ENCODE data around the gene SPNS1.

DNA sequence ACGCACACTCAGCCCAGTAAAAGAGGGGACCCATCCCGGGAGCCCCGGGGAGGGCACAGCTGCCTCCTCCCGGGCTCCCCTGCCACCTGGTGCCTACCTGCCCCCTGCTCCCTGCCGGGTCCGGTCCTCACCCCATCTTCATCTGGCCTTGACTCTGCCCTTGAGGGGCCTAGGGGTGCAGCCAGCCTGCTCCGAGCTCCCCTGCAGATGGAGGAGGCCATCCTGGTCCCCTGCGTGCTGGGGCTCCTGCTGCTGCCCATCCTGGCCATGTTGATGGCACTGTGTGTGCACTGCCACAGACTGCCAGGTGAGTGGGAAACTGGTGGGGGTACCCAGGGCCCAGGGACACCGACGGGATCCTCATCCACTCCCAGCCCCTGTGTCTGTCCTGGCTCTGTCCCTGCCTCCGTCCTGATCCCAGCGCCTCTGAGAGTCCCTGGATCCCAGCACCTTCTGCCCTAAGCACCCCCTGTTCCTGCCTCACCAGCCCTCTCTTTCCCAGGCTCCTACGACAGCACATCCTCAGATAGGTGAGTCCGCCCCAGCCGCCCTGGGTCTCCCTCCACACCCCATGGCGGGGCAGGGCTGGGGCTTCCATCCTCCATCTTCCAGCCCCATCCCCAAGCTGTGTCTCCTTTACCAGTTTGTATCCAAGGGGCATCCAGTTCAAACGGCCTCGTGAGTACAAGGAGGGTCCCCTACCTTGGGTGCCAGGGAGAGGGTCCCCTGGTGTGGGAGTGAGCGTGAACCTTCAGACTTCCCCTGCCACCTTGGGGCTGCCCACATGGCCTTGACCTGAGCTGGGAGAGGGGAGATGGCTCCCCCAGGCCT lies 10.8 kb downstream of the SPNS1 start:
- TF ChIP-seq SP1 (IDR thresholded peaks at IDR 0.05) (no peak), CTBP1 (IDR thresholded peaks at IDR 0.05; ENCODE audit: borderline replicate concordance) (no peak), ARNT (IDR thresholded peaks at IDR 0.05) (no peak), L3MBTL2 (conservative IDR thresholded peaks at IDR 0.05) (no peak), NFRKB (IDR thresholded peaks at IDR 0.05) (no peak), BHLHE40 (IDR thresholded peaks at IDR 0.05; ENCODE audit: borderline replicate concordance) (no peak), TARDBP (IDR thresholded peaks at IDR 0.05) (no peak), LEF1 (IDR thresholded peaks at IDR 0.05; ENCODE audit: borderline replicate concordance) (no peak)

All from HEK293T (cell line).